ENCODE data around the gene TAX1BP1.

TAX1BP1 gene

GRCh38 chr7:27727058-27727457 lies 12.9 kb upstream of the TAX1BP1 start:
- no peak for TF ChIP-seq NFRKB (IDR thresholded peaks at IDR 0.05)
- no peak for TF ChIP-seq LEF1 (IDR thresholded peaks at IDR 0.05; ENCODE audit: borderline replicate concordance)
- TF ChIP-seq FOXA1 (IDR thresholded peaks at IDR 0.05) = no peak
- no peak for TF ChIP-seq PKNOX1 (IDR thresholded peaks at IDR 0.05)
- TF ChIP-seq ARNT (IDR thresholded peaks at IDR 0.05) = no peak
- no peak for TF ChIP-seq SP1 (IDR thresholded peaks at IDR 0.05)
- no peak for TF ChIP-seq SUZ12 (IDR thresholded peaks at IDR 0.05)
- no peak for TF ChIP-seq ZNF384 (IDR thresholded peaks at IDR 0.05)
- no peak for TF ChIP-seq CTBP1 (IDR thresholded peaks at IDR 0.05; ENCODE audit: borderline replicate concordance)
- TF ChIP-seq FOXM1 (IDR thresholded peaks at IDR 0.05; ENCODE audit: borderline replicate concordance) = no peak
- no peak for TF ChIP-seq FOXK2 (IDR thresholded peaks at IDR 0.05)
- no peak for TF ChIP-seq TARDBP (IDR thresholded peaks at IDR 0.05)
- TF ChIP-seq ELF4 (IDR thresholded peaks at IDR 0.05) = no peak
- TF ChIP-seq L3MBTL2 (conservative IDR thresholded peaks at IDR 0.05) = no peak
- no peak for TF ChIP-seq HDGF (IDR thresholded peaks at IDR 0.05; ENCODE audit: borderline replicate concordance)
- no peak for TF ChIP-seq BHLHE40 (IDR thresholded peaks at IDR 0.05; ENCODE audit: borderline replicate concordance)
- ChIA-PET POLR2A (no interaction called here), CTCF (no interaction called here)
- no peak for DNase-seq (ENCODE audit: extremely low spot score)

GRCh38 chr7:27730112-27730511 lies 9.8 kb upstream of the TAX1BP1 start:
- CTCF ChIA-PET = no interaction called here
- POLR2A ChIA-PET = no interaction called here

GRCh38 chr7:27734583-27734982 lies 5.4 kb upstream of the TAX1BP1 start:
- POLR2A ChIA-PET = no interaction called here
- TF ChIP-seq NFRKB (IDR thresholded peaks at IDR 0.05) (no peak), LEF1 (IDR thresholded peaks at IDR 0.05; ENCODE audit: borderline replicate concordance) (no peak), ARNT (IDR thresholded peaks at IDR 0.05) (no peak)
- CTCF ChIA-PET = interaction anchor here (1.1 kb wide), 1 partner anchor 11 kb away, joined by 4 read pairs; no protein-coding TSS in a partner anchor
- no peak for DNase-seq (ENCODE audit: extremely low spot score)

More at GRCh38 chr7:27730112-27730511, 9.8 kb upstream of the TAX1BP1 start:
- TF ChIP-seq CTBP1 (IDR thresholded peaks at IDR 0.05; ENCODE audit: borderline replicate concordance) (no peak), BHLHE40 (IDR thresholded peaks at IDR 0.05; ENCODE audit: borderline replicate concordance) (no peak), L3MBTL2 (conservative IDR thresholded peaks at IDR 0.05) (no peak), ARNT (IDR thresholded peaks at IDR 0.05) (no peak), FOXM1 (IDR thresholded peaks at IDR 0.05; ENCODE audit: borderline replicate concordance) (no peak)
- DNase-seq (ENCODE audit: extremely low spot score) = no peak

DNA sequence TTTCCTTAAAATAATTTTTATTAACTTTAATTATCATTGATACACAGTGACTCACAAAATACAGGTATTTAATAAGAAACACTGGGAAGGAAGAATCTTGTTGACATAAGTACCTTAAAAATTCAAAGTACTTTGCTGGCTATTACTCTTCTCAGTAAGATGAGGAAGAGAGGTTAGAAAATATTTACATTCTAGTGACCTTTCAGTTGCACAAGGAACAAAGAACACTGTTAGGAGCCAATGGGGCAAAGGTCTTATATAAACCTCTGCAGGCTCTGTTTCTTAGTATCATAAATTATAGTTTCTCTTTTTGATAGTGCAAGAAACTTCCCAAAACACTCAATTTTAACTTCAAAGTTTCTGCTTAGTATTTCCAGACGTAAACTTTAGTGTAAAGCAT lies 4.8 kb upstream of the TAX1BP1 start:
- DNase-seq (ENCODE audit: extremely low spot score) = no peak
- ChIA-PET POLR2A (no interaction called here), CTCF (no interaction called here)
- TF ChIP-seq BHLHE40 (IDR thresholded peaks at IDR 0.05; ENCODE audit: borderline replicate concordance) (no peak), FOXK2 (IDR thresholded peaks at IDR 0.05) (no peak), PKNOX1 (IDR thresholded peaks at IDR 0.05) (no peak), FOXM1 (IDR thresholded peaks at IDR 0.05; ENCODE audit: borderline replicate concordance) (no peak), SP1 (IDR thresholded peaks at IDR 0.05) (no peak), TARDBP (IDR thresholded peaks at IDR 0.05) (no peak), ELF4 (IDR thresholded peaks at IDR 0.05) (no peak), ZNF384 (IDR thresholded peaks at IDR 0.05) (no peak), L3MBTL2 (conservative IDR thresholded peaks at IDR 0.05) (no peak), SUZ12 (IDR thresholded peaks at IDR 0.05) (no peak), LEF1 (IDR thresholded peaks at IDR 0.05; ENCODE audit: borderline replicate concordance) (no peak), FOXA1 (IDR thresholded peaks at IDR 0.05) (no peak), CTBP1 (IDR thresholded peaks at IDR 0.05; ENCODE audit: borderline replicate concordance) (no peak), HDGF (IDR thresholded peaks at IDR 0.05; ENCODE audit: borderline replicate concordance) (no peak), ARNT (IDR thresholded peaks at IDR 0.05) (no peak), NFRKB (IDR thresholded peaks at IDR 0.05) (no peak)

- no peak for DNase-seq (ENCODE audit: extremely low spot score)
- no peak for TF ChIP-seq L3MBTL2 (conservative IDR thresholded peaks at IDR 0.05)
- no peak for TF ChIP-seq PKNOX1 (IDR thresholded peaks at IDR 0.05)
- TF ChIP-seq ARNT (IDR thresholded peaks at IDR 0.05) = no peak
- no peak for TF ChIP-seq SUZ12 (IDR thresholded peaks at IDR 0.05)
- no peak for TF ChIP-seq TARDBP (IDR thresholded peaks at IDR 0.05)
- TF ChIP-seq HDGF (IDR thresholded peaks at IDR 0.05; ENCODE audit: borderline replicate concordance) = no peak
- no peak for TF ChIP-seq FOXM1 (IDR thresholded peaks at IDR 0.05; ENCODE audit: borderline replicate concordance)
- no peak for TF ChIP-seq LEF1 (IDR thresholded peaks at IDR 0.05; ENCODE audit: borderline replicate concordance)
- no peak for TF ChIP-seq ELF4 (IDR thresholded peaks at IDR 0.05)
- no peak for TF ChIP-seq FOXK2 (IDR thresholded peaks at IDR 0.05)
- TF ChIP-seq NFRKB (IDR thresholded peaks at IDR 0.05) = no peak
- TF ChIP-seq BHLHE40 (IDR thresholded peaks at IDR 0.05; ENCODE audit: borderline replicate concordance) = no peak
- TF ChIP-seq ZNF384 (IDR thresholded peaks at IDR 0.05) = no peak
- no peak for TF ChIP-seq FOXA1 (IDR thresholded peaks at IDR 0.05)
- TF ChIP-seq SP1 (IDR thresholded peaks at IDR 0.05) = no peak
- no peak for TF ChIP-seq CTBP1 (IDR thresholded peaks at IDR 0.05; ENCODE audit: borderline replicate concordance)
- ChIA-PET POLR2A (no interaction called here), CTCF (no interaction called here)
These were observed 4.1 kb upstream of the TAX1BP1 start for GRCh38 chr7:27735831-27736230.

GRCh38 chr7:27737178-27737577 lies 2.8 kb upstream of the TAX1BP1 start:
- TF ChIP-seq BHLHE40 (IDR thresholded peaks at IDR 0.05; ENCODE audit: borderline replicate concordance) (no peak), PKNOX1 (IDR thresholded peaks at IDR 0.05) (no peak), L3MBTL2 (conservative IDR thresholded peaks at IDR 0.05) (no peak), CTBP1 (IDR thresholded peaks at IDR 0.05; ENCODE audit: borderline replicate concordance) (no peak), FOXA1 (IDR thresholded peaks at IDR 0.05) (no peak), FOXM1 (IDR thresholded peaks at IDR 0.05; ENCODE audit: borderline replicate concordance) (no peak), FOXK2 (IDR thresholded peaks at IDR 0.05) (no peak), LEF1 (IDR thresholded peaks at IDR 0.05; ENCODE audit: borderline replicate concordance) (no peak), NFRKB (IDR thresholded peaks at IDR 0.05) (no peak), HDGF (IDR thresholded peaks at IDR 0.05; ENCODE audit: borderline replicate concordance) (no peak), SP1 (IDR thresholded peaks at IDR 0.05) (no peak), ZNF384 (IDR thresholded peaks at IDR 0.05) (no peak), ARNT (IDR thresholded peaks at IDR 0.05) (no peak), TARDBP (IDR thresholded peaks at IDR 0.05) (no peak), SUZ12 (IDR thresholded peaks at IDR 0.05) (no peak), ELF4 (IDR thresholded peaks at IDR 0.05) (no peak)
- ChIA-PET POLR2A (no interaction called here), CTCF (interaction anchor here (0.6 kb wide), 1 partner anchor 27 kb away, joined by 5 read pairs; no protein-coding TSS in a partner anchor)
- no peak for DNase-seq (ENCODE audit: extremely low spot score)
